ENCODE measurements around the gene TTC28.

TTC28 gene

GRCh38 chr22:28329186-28330073 lies 350.2 kb downstream of the TTC28 start:
- Histone ChIP-seq H3K27ac (ENCODE audit: extremely low read depth, low read depth, low read length) (no peak overlapping the region), H3K36me3 (ENCODE audit: control insufficient read depth in 2 of 2, insufficient read depth in 1 of 2, low read length in 2 of 2) (no peaks in the 10 kb centered on the region), H3K9me3 (ENCODE audit: control insufficient read depth, insufficient read depth, low read depth, low read length) (no peaks in the 10 kb centered on the region), H3K4me1 (ENCODE audit: control insufficient read depth, insufficient read depth, low read length) (peaks cover 22% of the 10 kb centered on the region), H3K4me3 (ENCODE audit: low read depth, low read length) (no peak overlapping the region)
- CTCF ChIA-PET: interaction anchor here (0.6 to 1.5 kb wide), 4 partner anchors 102 to 309 kb away, joined by 4 to 6 read pairs (median 4); no protein-coding TSS in a partner anchor
- peak; percentile 73 for TF ChIP-seq PRDM6 (tag by site-specific recombination; IDR thresholded peaks at IDR 0.05)
- 0 out of 2 replicates have a peak, but pooled peaks have one; percentile 17 for TF ChIP-seq ZNF664 (tag by site-specific recombination; IDR thresholded peaks at IDR 0.05)
- TF ChIP-seq MYNN (tag by site-specific recombination; IDR thresholded peaks at IDR 0.05; ENCODE audit: borderline replicate concordance): no peak
- peak; percentile 80 for TF ChIP-seq PRDM10 (tag by site-specific recombination; IDR thresholded peaks at IDR 0.05)
- TF ChIP-seq FEZF1 (tag by site-specific recombination; IDR thresholded peaks at IDR 0.05): 0 out of 2 replicates have a peak, but pooled peaks have one; percentile 16
- POLR2A ChIA-PET: no interaction called here

GRCh38 chr22:28328756-28329155 lies 350.9 kb downstream of the TTC28 start:
- H3K9me3 ChIP-seq (ENCODE audit: control insufficient read depth, insufficient read depth, low read depth, low read length): no peaks in the 10 kb centered on the region
- H3K27ac ChIP-seq (ENCODE audit: extremely low read depth, low read depth, low read length): no peak overlapping the region
- H3K36me3 ChIP-seq (ENCODE audit: control insufficient read depth in 2 of 2, insufficient read depth in 1 of 2, low read length in 2 of 2): no peaks in the 10 kb centered on the region
- no peak for TF ChIP-seq SCRT2 (tag by site-specific recombination; IDR thresholded peaks at IDR 0.05)
- TF ChIP-seq ZNF670 (tag by site-specific recombination; IDR thresholded peaks at IDR 0.05; ENCODE audit: low read depth): no peak
- no peak for TF ChIP-seq EGR2 (tag by site-specific recombination; IDR thresholded peaks at IDR 0.05; ENCODE audit: low read depth)
- TF ChIP-seq TRIM28 (IDR thresholded peaks at IDR 0.05; ENCODE audit: borderline replicate concordance, low read length): no peak
- TF ChIP-seq ZNF398 (tag by site-specific recombination; IDR thresholded peaks at IDR 0.05): no peak
- TF ChIP-seq CTCF (tag by site-specific recombination; IDR thresholded peaks at IDR 0.05): no peak
- no peak for TF ChIP-seq ZNF121 (tag by site-specific recombination; IDR thresholded peaks at IDR 0.05)
- TF ChIP-seq ELK4 (IDR thresholded peaks at IDR 0.05; ENCODE audit: borderline replicate concordance, low read depth, low read length): no peak
- no peak for TF ChIP-seq PATZ1 (tag by site-specific recombination; IDR thresholded peaks at IDR 0.05)
- no peak for TF ChIP-seq ZNF335 (tag by site-specific recombination; conservative IDR thresholded peaks at IDR 0.05)
- no peak for TF ChIP-seq ZNF354C (tag by site-specific recombination; IDR thresholded peaks at IDR 0.05; ENCODE audit: borderline replicate concordance, low read depth)
- CTCF ChIA-PET: interaction anchor here (0.6 kb wide), 1 partner anchor 125 kb away, joined by 5 read pairs; no protein-coding TSS in a partner anchor
- no peak overlapping the region for H3K4me3 ChIP-seq (ENCODE audit: low read depth, low read length)
- POLR2A ChIA-PET: no interaction called here
- peaks cover 22% of the 10 kb centered on the region for H3K4me1 ChIP-seq (ENCODE audit: control insufficient read depth, insufficient read depth, low read length)

Measured in HEK293 (cell line).